Esophagus muscularis mucosa (tissue), 4 donors: ENCODE results near the gene SH3BP2. TPM values are rescaled to one million over a fixed set of nuclear protein-coding genes. Genes with fewer than 3 reads are reported as not detected.

Source experiments
- DNase-seq: peaks from one replicate; pipeline ENCODE4 v3.0.0-alpha.2; 2017; ENCODE audit errors: extremely low spot score
- H3K27ac ChIP-seq, 4 donors: fragments of 200-600 bp; sonication (generic); replicated peaks in 1 of 4; 1 replicate in 3 of 4; 2 replicates in 1 of 4; pipeline ENCODE4 v1.5.1; 2016 to 2019; ENCODE audit warnings: mild to moderate bottlenecking in 1 of 4
- H3K27me3 ChIP-seq, 4 donors: fragments of 200-600 bp; sonication (generic); one replicate each; pipeline versions ENCODE4 v1.5.1 to v1.6.0; 2016 to 2019
- H3K36me3 ChIP-seq, 4 donors: fragments of 200-600 bp; sonication (generic); one replicate each; pipeline ENCODE4 v1.5.1; 2016 to 2019
- H3K4me1 ChIP-seq, 4 donors: fragments of 200-600 bp; sonication (generic); one replicate each; pipeline ENCODE4 v1.5.1; 2016 to 2019
- H3K4me3 ChIP-seq, 4 donors: fragments of 200-600 bp; sonication (generic); 1 replicate in 2 of 4; 2 replicates in 2 of 4; pipeline ENCODE4 v1.5.1; 2016 to 2019; ENCODE audit warnings: mild to moderate bottlenecking in 4 of 4, moderate library complexity in 1 of 4
- H3K9me3 ChIP-seq, 4 donors: fragments of 200-600 bp; sonication (generic); 1 replicate in 3 of 4; 2 replicates in 1 of 4; pipeline ENCODE4 v1.5.1; 2016 to 2019
- EP300 ChIP-seq: sonication (generic); formaldehyde crosslinking; IDR thresholded peaks from one replicate; pipeline ENCODE4 v1.6.1; 2017; ENCODE audit warnings: antibody characterized with exemption
- POLR2A ChIP-seq: fragments of 450-650 bp; IDR thresholded peaks from one replicate; pipeline ENCODE4 v1.6.1; 2017; ENCODE audit warnings: antibody characterized with exemption, moderate library complexity, mild to moderate bottlenecking, low read depth
- POLR2AphosphoS5 ChIP-seq, 2 donors: sonication (generic); formaldehyde crosslinking; IDR thresholded peaks; one replicate each; pipeline ENCODE4 v1.6.1; 2017; ENCODE audit warnings: antibody characterized with exemption in 2 of 2
- WGBS: methylation state at CpG from one replicate; pipeline ENCODE4 v1.1.5; 2018; 5-methylcytosine and 5-hydroxymethylcytosine counted together
- intact Hi-C: fragments of 100-400 bp; cut with DNase I; formaldehyde crosslinking; loops from one replicate; pipeline ENCODE4 v1.15.1; 2023
- total RNA-seq, 4 donors: library from RNA; depleted of rRNA; stranded (reverse); fragments of >200 nt; gene quantifications; one replicate each; pipeline versions ENCODE4 v1.1.0 to v1.2.1, GENCODE V29; 2016
- TF ChIP-seq, protein P1 (sequence below), 3 experiments: fragments of 200-600 bp in 2 of 3; fragments of 450-650 bp in 1 of 3; sonication (generic) in 2 of 3; IDR thresholded peaks; one replicate each; pipeline ENCODE4 v1.5.1; 2017 to 2019; ENCODE audit warnings: antibody characterized with exemption in 3 of 3, mild to moderate bottlenecking in 2 of 3, moderate library complexity in 1 of 3

SH3BP2 gene
- total RNA-seq, 4 donors from 2014 or later = 25.2 to 34.5 (median 31.5) TPM

DNA sequence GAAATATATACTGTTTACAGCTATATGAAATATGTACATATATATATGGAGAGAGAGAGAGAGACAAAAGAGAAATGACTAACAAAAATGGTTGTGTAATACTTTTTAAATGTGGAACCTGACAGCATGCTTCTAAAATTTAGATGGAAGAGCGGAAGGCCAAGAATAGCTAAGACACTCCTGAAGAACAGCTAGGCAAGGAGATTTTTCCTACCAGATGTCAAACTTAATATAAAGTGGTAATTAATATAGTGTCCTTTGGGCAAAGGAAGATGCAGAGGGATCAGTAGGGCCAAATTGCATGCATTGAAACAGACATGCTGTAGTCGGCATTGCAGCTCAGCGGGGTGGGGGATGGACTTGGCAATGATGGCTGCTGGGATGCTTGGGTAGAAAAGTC is 96.0 kb downstream of the SH3BP2 start:
- TF ChIP-seq, protein P1, sequence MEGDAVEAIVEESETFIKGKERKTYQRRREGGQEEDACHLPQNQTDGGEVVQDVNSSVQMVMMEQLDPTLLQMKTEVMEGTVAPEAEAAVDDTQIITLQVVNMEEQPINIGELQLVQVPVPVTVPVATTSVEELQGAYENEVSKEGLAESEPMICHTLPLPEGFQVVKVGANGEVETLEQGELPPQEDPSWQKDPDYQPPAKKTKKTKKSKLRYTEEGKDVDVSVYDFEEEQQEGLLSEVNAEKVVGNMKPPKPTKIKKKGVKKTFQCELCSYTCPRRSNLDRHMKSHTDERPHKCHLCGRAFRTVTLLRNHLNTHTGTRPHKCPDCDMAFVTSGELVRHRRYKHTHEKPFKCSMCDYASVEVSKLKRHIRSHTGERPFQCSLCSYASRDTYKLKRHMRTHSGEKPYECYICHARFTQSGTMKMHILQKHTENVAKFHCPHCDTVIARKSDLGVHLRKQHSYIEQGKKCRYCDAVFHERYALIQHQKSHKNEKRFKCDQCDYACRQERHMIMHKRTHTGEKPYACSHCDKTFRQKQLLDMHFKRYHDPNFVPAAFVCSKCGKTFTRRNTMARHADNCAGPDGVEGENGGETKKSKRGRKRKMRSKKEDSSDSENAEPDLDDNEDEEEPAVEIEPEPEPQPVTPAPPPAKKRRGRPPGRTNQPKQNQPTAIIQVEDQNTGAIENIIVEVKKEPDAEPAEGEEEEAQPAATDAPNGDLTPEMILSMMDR (IDR thresholded peaks at IDR 0.05) = no peak
- TF ChIP-seq POLR2AphosphoS5 (IDR thresholded peaks at IDR 0.05) (no peak), POLR2A (no peak), EP300 (no peak)
- peaks cover 24 to 60% (median 50%) of the 10 kb centered on the region in 4 donors for H3K36me3 ChIP-seq
- 85% methylated on average over 3 of the region's 3 CpGs for WGBS

More for the DNA sequence above, 96.0 kb downstream of the SH3BP2 start:
- H3K4me3 ChIP-seq = no peak overlapping the region
- H3K9me3 ChIP-seq = no peaks in the 10 kb centered on the region
- no peak overlapping the region for H3K27ac ChIP-seq
- peaks cover 16 to 45% (median 25%) of the 10 kb centered on the region in 4 donors for H3K4me1 ChIP-seq
- intact Hi-C loops = no loop called here
- no peaks in the 10 kb centered on the region for H3K27me3 ChIP-seq
- DNase-seq = no peak

Other genes with a start within 250 kb of the SH3BP2 start
- gene TNIP2, start 36.7 kb upstream of the SH3BP2 start, total RNA-seq = 10 to 100 TPM; 56.1 to 85.5 (median 75.4) TPM
- 100 to 1,000 TPM; 253 to 402 (median 311) TPM for gene ADD1, start 50.8 kb downstream of the SH3BP2 start, total RNA-seq
- 10 to 100 TPM; 16.7 to 21.1 (median 18.8) TPM for gene NOP14, start 170.3 kb downstream of the SH3BP2 start, total RNA-seq
- gene GRK4, start 170.5 kb downstream of the SH3BP2 start, total RNA-seq = 1 to 10 TPM; 4.8 to 8.0 (median 6.4) TPM